ENCODE data around the gene DCAF10. TPM values are rescaled to one million over a fixed set of nuclear protein-coding genes. Genes with fewer than 3 reads are reported as not detected.

Gene DCAF10
- total and polyA plus RNA-seq, 2 of the 8 experiments (the other 6 are each of a cell fraction or from before 2014, with no cell fraction given): 7.1 to 15.0 TPM

DNA sequence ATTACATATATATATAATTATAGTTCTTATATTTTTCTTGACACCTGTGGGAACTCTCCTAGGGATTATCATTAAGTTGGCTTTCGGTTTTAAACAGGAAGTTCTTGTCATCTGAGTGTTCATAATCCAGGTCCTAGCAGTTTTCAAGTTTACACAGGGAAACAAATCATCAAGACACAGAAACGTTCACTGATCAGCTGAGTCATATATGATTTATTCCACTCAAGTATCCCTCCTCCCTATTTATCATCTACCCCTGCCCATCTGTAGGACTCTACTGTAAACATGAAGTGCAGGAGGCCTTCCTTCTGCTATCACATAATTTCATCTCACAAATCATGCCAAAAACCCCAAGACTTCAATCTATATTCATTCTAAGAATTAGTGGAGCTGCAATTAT lies 97.1 kb downstream of the DCAF10 start:
- no peak for DNase-seq (ENCODE audit: low read depth in 1 of 2, low spot score in 2 of 2)
- Histone ChIP-seq H2AFZ (ENCODE audit: low read length) (no peak overlapping the region), H3K18ac (ENCODE audit: extremely low read depth, low read length) (no peak overlapping the region), H3K14ac (ENCODE audit: insufficient read length) (no peak overlapping the region), H3K56ac (replicated peaks; ENCODE audit: insufficient read length, low read depth, low read length) (no peak overlapping the region), H4K20me1 (replicated peaks in 1 of 2; ENCODE audit: control insufficient read depth in 1 of 2, insufficient read depth in 2 of 2, low read length in 2 of 2) (peaks cover 0 to 2% of the 10 kb centered on the region in 2 experiments), H4K8ac (ENCODE audit: extremely low read depth, insufficient read depth, low read length) (no peak overlapping the region), H3K4ac (replicated peaks; ENCODE audit: insufficient read length, low read depth, low read length) (no peak overlapping the region), H2BK120ac (replicated peaks; ENCODE audit: low read depth, low read length) (no peak overlapping the region), H3K4me2 (ENCODE audit: insufficient read depth in 1 of 2, low read depth in 2 of 2, low read length in 2 of 2) (no peak overlapping the region), H4K5ac (ENCODE audit: insufficient read length, low read depth, low read length) (no peak overlapping the region), H3K36me3 (ENCODE audit: control insufficient read depth in 2 of 4, insufficient read depth in 4 of 4, low read length in 3 of 4) (peaks cover 2 to 22% (median 14%) of the 10 kb centered on the region in 4 experiments; a peak in 7 of 8 replicates), H3K23ac (ENCODE audit: insufficient read length) (no peak overlapping the region), H3K4me1 (replicated peaks in 1 of 4; ENCODE audit: control insufficient read depth in 3 of 4, insufficient read depth in 4 of 4, low read length in 3 of 4) (peaks cover 0 to 2% (median under 1%) of the 10 kb centered on the region in 4 experiments; a peak in 2 of 7 replicates), H2AK5ac (ENCODE audit: low read depth, low read length) (no peak overlapping the region), H2BK5ac (ENCODE audit: low read depth, low read length) (no peak overlapping the region), H3K27ac (ENCODE audit: low read depth, low read length) (no peak overlapping the region), H3K9ac (replicated peaks in 1 of 4; ENCODE audit: extremely low read depth in 1 of 4, low read depth in 3 of 4, low read length in 3 of 4) (no peak overlapping the region), H3K4me3 (ENCODE audit: extremely low read depth in 1 of 4, insufficient read depth in 2 of 4, low read depth in 3 of 4, low read length in 4 of 4) (no peak overlapping the region), H2BK20ac (ENCODE audit: low read length) (no peak overlapping the region), H3K79me1 (ENCODE audit: low read depth, low read length) (no peaks in the 10 kb centered on the region), H2BK15ac (ENCODE audit: low read length) (no peak overlapping the region), H4K91ac (replicated peaks; ENCODE audit: insufficient read length, low read length) (no peak overlapping the region), H2BK12ac (ENCODE audit: low read depth, low read length) (no peak overlapping the region), H3K23me2 (ENCODE audit: low read depth, low read length) (no peaks in the 10 kb centered on the region), H3K27me3 (replicated peaks in 1 of 4; ENCODE audit: control insufficient read depth in 3 of 4, extremely low read depth in 1 of 4, insufficient read depth in 3 of 4, low read length in 3 of 4) (no peaks in the 10 kb centered on the region; a peak in 1 of 7 replicates), H3K9me3 (ENCODE audit: insufficient read depth in 2 of 2, low read depth in 1 of 2, low read length in 1 of 2) (no peaks in the 10 kb centered on the region), H3K79me2 (ENCODE audit: control insufficient read depth in 1 of 2, insufficient read depth in 2 of 2, low read length in 2 of 2) (0 out of 4 replicates have a peak, but pooled peaks cover 0 to 5% of the 10 kb centered on the region in 2 experiments)
- no peak for FAIRE-seq
- 92% methylated on average over 2 of the region's 2 CpGs; no CpG with 5 or more reads in 1 of the 2 experiments for WGBS, 2 experiments (ENCODE audit: extremely low coverage in 1 of 2, insufficient coverage in 1 of 2, insufficient read length in 1 of 2, insufficient replicate concordance in 2 of 2, low coverage in 1 of 2, low lambda C conversion rate in 2 of 2, missing lambda C conversion rate in 1 of 2)
- CTCF ChIA-PET (ENCODE audit: partially characterized antibody): interaction anchor here (1.3 kb wide), 1 partner anchor 44 kb away, joined by 4 read pairs; no protein-coding TSS in a partner anchor
- POLR2A ChIA-PET (ENCODE audit: partially characterized antibody): no interaction called here
- TF ChIP-seq SRF (IDR thresholded peaks at IDR 0.05; ENCODE audit: low read depth, low read length) (no peak), RNF2 (IDR thresholded peaks at IDR 0.05; ENCODE audit: borderline replicate concordance, low read depth, low read length, missing control alignments, poor library complexity, severe bottlenecking) (no peak), JUND (IDR thresholded peaks at IDR 0.05; ENCODE audit: low read length) (no peak), BRCA1 (IDR thresholded peaks at IDR 0.05; ENCODE audit: low read depth, low read length) (no peak), BACH1 (IDR thresholded peaks at IDR 0.05; ENCODE audit: low read length) (no peak), YY1 (IDR thresholded peaks at IDR 0.05; ENCODE audit: low read depth, low read length) (no peak), HDAC6 (IDR thresholded peaks at IDR 0.05; ENCODE audit: low read depth, low read length) (no peak), KDM5A (IDR thresholded peaks at IDR 0.05; ENCODE audit: low read length) (no peak), FOSL1 (IDR thresholded peaks at IDR 0.05; ENCODE audit: insufficient read depth, low read depth, low read length) (no peak), TAF7 (optimal IDR thresholded peaks at IDR 0.05; ENCODE audit: borderline replicate concordance, low read depth, low read length) (no peak), ASH2L (IDR thresholded peaks at IDR 0.05; ENCODE audit: low read length) (no peak), POU5F1 (IDR thresholded peaks at IDR 0.05; ENCODE audit: low read depth, low read length) (no peak)

Data from H1 (cell line).